OCI-LY1 (cell line): Measurements from ENCODE around the gene PRKCB.

Source experiments
- CTCF ChIP-seq: fragments of 200-600 bp; sonication (generic), shearing (Covaris generic); IDR thresholded peaks from 2 replicates; pipeline ENCODE4 v1.5.1; 2017; ENCODE audit warnings: mild to moderate bottlenecking, antibody characterized with exemption, low read length, moderate library complexity, mixed read lengths
- EZH2 ChIP-seq: fragments of 200-600 bp; sonication (generic), shearing (Covaris generic); IDR thresholded peaks from 2 replicates; pipeline ENCODE4 v1.8.0; 2017; ENCODE audit warnings: borderline replicate concordance, mixed run types, mild to moderate bottlenecking, antibody characterized with exemption, low read length, moderate library complexity, mixed read lengths

- TF ChIP-seq CTCF = no peak
- no peak for TF ChIP-seq EZH2
Measured at GRCh38 chr16:24118126-24118821, 282.5 kb downstream of the PRKCB start.
